B cell (primary cell): ENCODE results near the gene IL36A.

Experiments used
- CTCF ChIP-seq: fragments of 200-600 bp; IDR thresholded peaks from one replicate; pipeline ENCODE4 v1.8.0; 2022; ENCODE audit warnings: antibody characterized with exemption, mild to moderate bottlenecking
- EZH2 ChIP-seq: IDR thresholded peaks from 2 replicates; pipeline ENCODE4 v1.6.1; 2012; ENCODE audit warnings: borderline replicate concordance, low read depth, mild to moderate bottlenecking, moderate library complexity, low read length; ENCODE audit not compliant: insufficient read depth, poor library complexity, severe bottlenecking

GRCh38 chr2:113024764-113025163 is 19.5 kb downstream of the IL36A start:
- no peak for TF ChIP-seq CTCF
- no peak for TF ChIP-seq EZH2
